Testis (tissue), 2 donors: Measurements from ENCODE around the gene LRP8.

Experiments used
- CTCF ChIP-seq, 3 experiments: fragments of 450-650 bp in 2 of 3; fragments of 200-600 bp in 1 of 3; sonication (generic) in 1 of 3; IDR thresholded peaks; one replicate each; pipeline ENCODE4 v1.5.1; 2016 to 2019; ENCODE audit warnings: antibody characterized with exemption in 3 of 3, mild to moderate bottlenecking in 2 of 3, moderate library complexity in 1 of 3
- POLR2A ChIP-seq: fragments of 450-650 bp; IDR thresholded peaks from one replicate; pipeline ENCODE4 v1.6.1; 2017; ENCODE audit warnings: antibody characterized with exemption, mild to moderate bottlenecking, moderate library complexity

- TF ChIP-seq CTCF (IDR thresholded peaks at IDR 0.05) = no peak
- TF ChIP-seq POLR2A = no peak
These were observed 1.7 kb downstream of the LRP8 start for GRCh38 chr1:53326088-53326597.
